ENCODE results near the gene TANGO6. TPM values are rescaled to one million over a fixed set of nuclear protein-coding genes. Genes with fewer than 3 reads are reported as not detected.

The TANGO6 gene
- total RNA-seq, 2 experiments from 2014 or later, result 17.1 to 18.1 TPM

DNA sequence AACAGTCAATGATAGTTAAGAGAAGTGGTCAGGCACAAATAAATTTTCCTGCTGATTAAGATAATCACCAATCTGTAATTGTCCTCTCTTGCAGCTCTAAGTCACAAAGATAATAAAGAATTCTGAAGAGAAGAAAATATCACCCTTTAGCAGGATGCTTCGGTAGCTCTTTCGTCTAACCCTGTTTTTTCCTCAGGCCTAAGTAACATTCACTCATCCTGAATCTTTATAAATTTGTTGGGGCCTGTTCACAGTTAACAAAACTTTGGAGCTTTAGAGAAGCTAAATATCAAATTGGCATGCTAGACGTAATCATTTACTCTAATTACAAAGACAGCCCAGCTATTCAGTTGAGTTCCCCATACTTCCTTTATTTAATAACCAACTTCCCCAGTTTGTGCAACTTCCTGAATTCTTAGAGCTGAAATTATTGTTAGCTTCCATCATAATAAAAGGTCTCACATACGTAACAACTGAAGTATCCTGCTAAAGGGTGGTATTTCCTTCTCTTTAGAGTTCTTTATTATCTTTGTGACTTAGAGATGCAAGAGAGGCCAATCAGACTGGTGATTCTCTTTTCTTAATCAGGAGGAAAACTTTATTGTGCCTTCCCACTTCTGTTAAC is 118.6 kb downstream of the TANGO6 start:
- no peaks in the 10 kb centered on the region for H3K4me1 ChIP-seq (ENCODE audit: insufficient read depth, low read length)
- POLR2A ChIA-PET, result no interaction called here
- Mint-ChIP-seq H3K4me1 (ENCODE audit: low read depth) (peaks cover 5% of the 10 kb centered on the region), H3K27me3 (no peaks in the 10 kb centered on the region), H3K36me3 (ENCODE audit: low read depth) (peaks cover 33% of the 10 kb centered on the region), H3K4me3 (no peak overlapping the region), H3K27ac (no peak overlapping the region), H3K9me3 (no peaks in the 10 kb centered on the region)
- H3K9me3 ChIP-seq (ENCODE audit: control insufficient read depth in 1 of 2, insufficient read depth in 1 of 2, low read length in 2 of 2), result no peaks in the 10 kb centered on the region
- no peak overlapping the region for H3K4me3 ChIP-seq (ENCODE audit: low read length)
- no peak overlapping the region for H3K27ac ChIP-seq (ENCODE audit: low read depth in 1 of 2, low read length in 2 of 2)
- TF ChIP-seq, protein P1, sequence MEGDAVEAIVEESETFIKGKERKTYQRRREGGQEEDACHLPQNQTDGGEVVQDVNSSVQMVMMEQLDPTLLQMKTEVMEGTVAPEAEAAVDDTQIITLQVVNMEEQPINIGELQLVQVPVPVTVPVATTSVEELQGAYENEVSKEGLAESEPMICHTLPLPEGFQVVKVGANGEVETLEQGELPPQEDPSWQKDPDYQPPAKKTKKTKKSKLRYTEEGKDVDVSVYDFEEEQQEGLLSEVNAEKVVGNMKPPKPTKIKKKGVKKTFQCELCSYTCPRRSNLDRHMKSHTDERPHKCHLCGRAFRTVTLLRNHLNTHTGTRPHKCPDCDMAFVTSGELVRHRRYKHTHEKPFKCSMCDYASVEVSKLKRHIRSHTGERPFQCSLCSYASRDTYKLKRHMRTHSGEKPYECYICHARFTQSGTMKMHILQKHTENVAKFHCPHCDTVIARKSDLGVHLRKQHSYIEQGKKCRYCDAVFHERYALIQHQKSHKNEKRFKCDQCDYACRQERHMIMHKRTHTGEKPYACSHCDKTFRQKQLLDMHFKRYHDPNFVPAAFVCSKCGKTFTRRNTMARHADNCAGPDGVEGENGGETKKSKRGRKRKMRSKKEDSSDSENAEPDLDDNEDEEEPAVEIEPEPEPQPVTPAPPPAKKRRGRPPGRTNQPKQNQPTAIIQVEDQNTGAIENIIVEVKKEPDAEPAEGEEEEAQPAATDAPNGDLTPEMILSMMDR (IDR thresholded peaks at IDR 0.05), result no peak
- intact Hi-C loops (cut with DNase I, micrococcal nuclease), result loop anchor here in 1 of 2 experiments (2.0 kb wide), 1 partner anchor 21 kb away; no protein-coding TSS in a partner anchor
- DNase-seq (peak in 3 of 14 experiments; percentile 7 to 28 (median 23)), ATAC-seq (ENCODE audit: poor library complexity) (no peak)
- CTCF ChIA-PET, result no interaction called here
- no peaks in the 10 kb centered on the region for H3K36me3 ChIP-seq (ENCODE audit: insufficient read depth, low read length)
- H3K27me3 ChIP-seq (ENCODE audit: control insufficient read depth in 1 of 2, insufficient read depth in 2 of 2, low read length in 2 of 2), result no peaks in the 10 kb centered on the region

DNA sequence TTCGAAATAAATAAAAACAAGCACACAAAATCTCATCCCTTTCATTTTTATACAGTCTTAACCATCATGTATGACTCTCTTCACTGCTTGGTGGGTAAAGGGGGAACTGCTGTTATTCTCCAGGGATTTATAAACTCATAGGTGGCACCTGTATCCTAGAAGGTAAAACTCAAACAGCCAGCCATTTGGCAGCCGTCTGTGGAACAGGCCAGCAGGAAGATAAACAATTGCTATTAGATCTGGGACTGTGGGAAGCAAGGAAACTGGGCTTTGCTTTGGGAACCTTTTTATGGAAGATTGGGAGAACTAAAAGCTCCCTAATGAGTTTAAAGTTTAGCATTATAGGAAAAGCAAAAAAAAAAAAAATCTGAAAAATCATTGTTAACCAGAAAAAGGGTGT is 126.0 kb downstream of the TANGO6 start:
- Histone ChIP-seq H3K27me3 (ENCODE audit: control insufficient read depth in 1 of 2, insufficient read depth in 2 of 2, low read length in 2 of 2) (no peaks in the 10 kb centered on the region), H3K27ac (ENCODE audit: low read depth in 1 of 2, low read length in 2 of 2) (no peak overlapping the region), H3K4me3 (ENCODE audit: low read length) (no peak overlapping the region), H3K36me3 (ENCODE audit: insufficient read depth, low read length) (peaks cover 19% of the 10 kb centered on the region), H3K4me1 (ENCODE audit: insufficient read depth, low read length) (no peaks in the 10 kb centered on the region), H3K9me3 (ENCODE audit: control insufficient read depth in 1 of 2, insufficient read depth in 1 of 2, low read length in 2 of 2) (no peaks in the 10 kb centered on the region)
- Mint-ChIP-seq H3K4me1 (ENCODE audit: low read depth) (no peaks in the 10 kb centered on the region), H3K27me3 (no peaks in the 10 kb centered on the region), H3K27ac (no peak overlapping the region), H3K9me3 (no peaks in the 10 kb centered on the region), H3K36me3 (ENCODE audit: low read depth) (peaks cover 47% of the 10 kb centered on the region), H3K4me3 (no peak overlapping the region)
- no peak for ATAC-seq (ENCODE audit: poor library complexity)
- no peak for DNase-seq
- intact Hi-C loops (cut with DNase I, micrococcal nuclease), result no loop called here
- ChIA-PET CTCF (no interaction called here), POLR2A (no interaction called here)
- TF ChIP-seq, protein P1 (IDR thresholded peaks at IDR 0.05), result no peak

DNA sequence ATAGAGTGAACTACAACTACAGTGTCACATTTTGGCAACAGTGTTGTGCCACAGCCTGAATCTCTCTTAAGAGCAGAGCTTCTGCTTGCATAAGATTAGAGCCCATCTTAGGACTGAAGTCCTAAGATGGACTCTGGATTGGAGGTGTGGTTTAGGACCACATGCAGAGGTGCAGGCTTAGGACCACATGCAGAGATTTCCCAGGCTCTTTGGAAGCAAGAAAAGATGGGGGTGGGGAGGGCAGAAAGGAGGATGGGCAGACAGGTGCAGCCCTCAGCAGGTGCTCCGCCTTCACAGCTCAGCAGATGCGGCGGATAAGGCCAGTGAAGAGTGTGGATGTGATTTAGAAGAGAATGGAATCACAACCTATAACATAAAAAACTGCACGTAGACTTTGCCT is 128.7 kb downstream of the TANGO6 start:
- Mint-ChIP-seq H3K27me3 (no peaks in the 10 kb centered on the region), H3K9me3 (no peaks in the 10 kb centered on the region), H3K36me3 (ENCODE audit: low read depth) (peaks cover 71% of the 10 kb centered on the region), H3K4me1 (ENCODE audit: low read depth) (no peaks in the 10 kb centered on the region), H3K4me3 (no peak overlapping the region), H3K27ac (no peak overlapping the region)
- ATAC-seq (ENCODE audit: poor library complexity), result no peak
- CTCF ChIA-PET, result no interaction called here
- Histone ChIP-seq H3K9me3 (ENCODE audit: control insufficient read depth in 1 of 2, insufficient read depth in 1 of 2, low read length in 2 of 2) (no peaks in the 10 kb centered on the region), H3K27me3 (ENCODE audit: control insufficient read depth in 1 of 2, insufficient read depth in 2 of 2, low read length in 2 of 2) (no peaks in the 10 kb centered on the region), H3K27ac (ENCODE audit: low read depth in 1 of 2, low read length in 2 of 2) (no peak overlapping the region), H3K36me3 (ENCODE audit: insufficient read depth, low read length) (peaks cover 43% of the 10 kb centered on the region), H3K4me3 (ENCODE audit: low read length) (no peak overlapping the region), H3K4me1 (ENCODE audit: insufficient read depth, low read length) (no peaks in the 10 kb centered on the region)
- POLR2A ChIA-PET, result no interaction called here
- TF ChIP-seq, protein P1 (IDR thresholded peaks at IDR 0.05), result no peak
- DNase-seq, result no peak
- intact Hi-C loops (cut with DNase I, micrococcal nuclease), result no loop called here
